ENCODE measurements around the gene ASPDH. TPM values are rescaled to one million over a fixed set of nuclear protein-coding genes. Genes with fewer than 3 reads are reported as not detected.

The ASPDH gene
- total RNA-seq, 2 experiments from 2014 or later = not detected

DNA sequence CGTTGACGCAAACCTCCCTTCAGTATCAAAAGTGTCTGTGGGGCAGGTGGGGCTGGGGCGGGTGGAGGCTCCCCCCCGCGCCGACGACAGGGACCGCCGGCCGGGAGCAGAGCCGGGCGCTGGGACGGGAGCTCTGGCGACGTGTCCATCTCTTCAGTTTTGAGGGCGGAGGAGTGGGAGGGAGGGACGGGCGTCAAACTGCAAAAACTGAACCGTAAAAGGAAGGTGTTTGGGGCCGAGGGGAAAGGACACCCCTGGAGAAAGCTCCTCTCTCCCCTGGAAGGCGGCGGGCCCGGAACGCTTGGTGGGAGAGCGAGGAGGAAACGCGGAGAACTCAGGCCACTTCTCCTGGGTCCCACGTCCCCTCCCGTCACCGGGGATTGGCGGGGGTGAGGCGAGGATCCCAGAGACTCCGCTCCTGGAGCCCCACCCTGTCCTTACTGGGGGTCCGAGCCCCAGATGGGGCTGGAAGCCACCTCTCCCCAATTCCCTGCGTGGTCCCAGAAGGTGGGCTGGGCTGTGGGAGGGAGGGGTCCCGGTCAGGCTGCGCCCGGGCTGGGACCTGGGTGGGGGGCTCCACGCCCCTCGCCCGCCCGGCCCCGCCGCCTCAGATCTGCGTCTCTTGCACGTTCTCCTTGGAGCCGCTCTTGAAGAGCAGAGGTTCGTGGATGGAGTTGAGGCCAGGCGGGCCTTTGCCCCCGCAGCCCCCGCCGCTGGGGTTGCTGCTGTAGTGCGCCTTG is 3.4 kb upstream of the ASPDH start:
- CTCF ChIA-PET = interaction anchor here (1.1 kb wide), 1 partner anchor 21 kb away, joined by 3 read pairs; no protein-coding TSS in a partner anchor
- no peak for ATAC-seq
- no peak overlapping the region for H3K27ac Mint-ChIP-seq
- POLR2A ChIA-PET = no interaction called here
- H3K36me3 Mint-ChIP-seq (ENCODE audit: low read depth) = no peaks in the 10 kb centered on the region
- H3K9me3 Mint-ChIP-seq = no peaks in the 10 kb centered on the region
- TF ChIP-seq, protein P1, sequence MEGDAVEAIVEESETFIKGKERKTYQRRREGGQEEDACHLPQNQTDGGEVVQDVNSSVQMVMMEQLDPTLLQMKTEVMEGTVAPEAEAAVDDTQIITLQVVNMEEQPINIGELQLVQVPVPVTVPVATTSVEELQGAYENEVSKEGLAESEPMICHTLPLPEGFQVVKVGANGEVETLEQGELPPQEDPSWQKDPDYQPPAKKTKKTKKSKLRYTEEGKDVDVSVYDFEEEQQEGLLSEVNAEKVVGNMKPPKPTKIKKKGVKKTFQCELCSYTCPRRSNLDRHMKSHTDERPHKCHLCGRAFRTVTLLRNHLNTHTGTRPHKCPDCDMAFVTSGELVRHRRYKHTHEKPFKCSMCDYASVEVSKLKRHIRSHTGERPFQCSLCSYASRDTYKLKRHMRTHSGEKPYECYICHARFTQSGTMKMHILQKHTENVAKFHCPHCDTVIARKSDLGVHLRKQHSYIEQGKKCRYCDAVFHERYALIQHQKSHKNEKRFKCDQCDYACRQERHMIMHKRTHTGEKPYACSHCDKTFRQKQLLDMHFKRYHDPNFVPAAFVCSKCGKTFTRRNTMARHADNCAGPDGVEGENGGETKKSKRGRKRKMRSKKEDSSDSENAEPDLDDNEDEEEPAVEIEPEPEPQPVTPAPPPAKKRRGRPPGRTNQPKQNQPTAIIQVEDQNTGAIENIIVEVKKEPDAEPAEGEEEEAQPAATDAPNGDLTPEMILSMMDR (IDR thresholded peaks at IDR 0.05) = no peak
- H3K4me1 Mint-ChIP-seq (ENCODE audit: low read depth) = peaks cover 2% of the 10 kb centered on the region
- H3K27me3 Mint-ChIP-seq = peaks cover 5% of the 10 kb centered on the region
- intact Hi-C loops (cut with micrococcal nuclease) = no loop called here
- H3K4me3 Mint-ChIP-seq = no peak overlapping the region
- no peak for DNase-seq

DNA sequence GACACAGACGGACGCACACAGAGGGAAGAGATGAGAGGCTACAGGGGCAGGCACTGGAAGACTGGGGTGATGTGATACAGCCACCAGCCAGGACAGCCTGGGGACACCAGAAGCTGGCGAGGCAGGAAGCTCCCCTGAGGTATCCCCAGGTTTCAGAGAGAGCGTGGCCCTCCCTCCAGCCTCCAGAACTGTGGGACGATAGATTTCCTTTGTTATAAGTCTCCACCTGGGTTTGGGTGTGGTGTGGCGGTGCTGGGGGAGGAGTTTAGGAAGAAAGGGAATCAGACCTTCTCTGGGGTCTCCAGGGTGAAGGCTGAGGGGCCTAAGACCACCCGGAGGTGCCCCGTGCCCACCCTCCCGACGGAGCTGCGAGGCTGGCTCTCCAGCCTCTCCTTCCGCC is 2.7 kb upstream of the ASPDH start:
- ATAC-seq = no peak
- POLR2A ChIA-PET = no interaction called here
- H3K4me3 Mint-ChIP-seq = no peak overlapping the region
- TF ChIP-seq, protein P1 (IDR thresholded peaks at IDR 0.05) = no peak
- no peaks in the 10 kb centered on the region for H3K9me3 Mint-ChIP-seq
- H3K27me3 Mint-ChIP-seq = peaks cover 5% of the 10 kb centered on the region
- CTCF ChIA-PET = interaction anchor here (0.8 kb wide), 1 partner anchor 21 kb away, joined by 3 read pairs; no protein-coding TSS in a partner anchor
- intact Hi-C loops (cut with micrococcal nuclease) = no loop called here
- no peaks in the 10 kb centered on the region for H3K36me3 Mint-ChIP-seq (ENCODE audit: low read depth)
- no peak for DNase-seq
- H3K27ac Mint-ChIP-seq = no peak overlapping the region
- peaks cover 7% of the 10 kb centered on the region for H3K4me1 Mint-ChIP-seq (ENCODE audit: low read depth)

DNA sequence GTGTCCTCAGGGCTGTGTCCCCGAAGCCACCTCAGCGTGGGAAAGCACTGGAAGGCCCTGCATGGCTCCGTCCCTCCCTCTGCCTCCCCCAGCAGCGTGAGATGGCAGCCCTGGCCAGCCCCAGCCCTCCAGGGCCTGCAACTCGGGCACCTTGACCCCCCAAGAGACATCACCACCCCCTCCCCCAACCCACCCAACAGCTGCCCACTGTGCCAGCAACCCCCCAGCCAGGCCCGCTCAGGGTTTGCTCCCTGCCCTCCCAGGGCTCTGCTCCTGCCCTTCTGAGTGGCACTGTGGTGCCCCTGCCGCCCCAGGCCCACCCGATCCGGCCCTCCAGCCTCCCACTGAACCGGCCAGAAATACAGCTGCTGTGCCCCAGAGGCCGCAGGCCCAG is 1.5 kb upstream of the ASPDH start:
- peaks cover 5% of the 10 kb centered on the region for H3K27me3 Mint-ChIP-seq
- intact Hi-C loops (cut with micrococcal nuclease) = no loop called here

DNA sequence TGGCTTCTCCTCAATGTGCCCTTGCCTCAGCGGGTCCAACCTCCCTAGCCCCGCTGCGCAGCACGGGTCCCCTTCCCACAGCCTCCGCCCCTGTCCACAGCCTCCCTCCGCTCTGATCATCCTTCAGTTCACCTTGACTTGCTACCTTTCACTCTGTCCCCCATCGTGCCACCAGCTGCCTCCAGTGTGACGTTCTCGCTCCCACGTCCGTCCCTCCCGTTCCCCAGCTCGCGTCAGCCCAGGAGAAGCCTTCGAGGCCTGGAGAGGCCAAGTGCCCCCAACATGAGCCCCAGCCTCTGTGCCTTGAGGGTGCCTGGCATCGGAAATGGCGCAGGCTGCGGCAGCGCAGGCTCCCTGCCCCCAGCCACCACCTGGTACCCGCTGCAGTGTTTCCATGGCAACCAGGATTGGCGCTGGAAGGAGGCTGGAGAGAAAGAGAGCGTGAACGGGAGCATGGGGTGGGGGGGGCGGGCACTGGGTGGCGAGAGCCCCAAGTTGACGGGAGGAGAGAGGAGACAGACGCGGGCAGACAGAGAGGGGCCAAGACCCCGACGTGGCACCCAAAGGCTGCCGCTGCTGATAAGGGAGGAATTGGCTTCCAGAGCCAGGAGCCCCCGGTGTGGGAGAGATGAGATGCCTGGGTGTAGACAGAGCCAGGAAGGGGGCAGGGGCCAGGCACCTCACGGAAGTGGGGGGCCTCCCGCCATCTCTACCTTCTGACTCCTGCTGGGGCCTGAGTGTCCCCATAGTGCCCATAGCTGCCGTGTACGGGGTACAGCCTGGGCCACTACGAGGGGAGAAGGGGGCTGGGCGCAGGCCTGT is 844 bp upstream of the ASPDH start:
- Mint-ChIP-seq H3K27me3 (peaks cover 5% of the 10 kb centered on the region), H3K4me3 (no peak overlapping the region), H3K4me1 (ENCODE audit: low read depth) (peaks cover 13% of the 10 kb centered on the region), H3K9me3 (no peaks in the 10 kb centered on the region), H3K36me3 (ENCODE audit: low read depth) (no peaks in the 10 kb centered on the region), H3K27ac (no peak overlapping the region)
- no peak for DNase-seq
- POLR2A ChIA-PET = no interaction called here
- intact Hi-C loops (cut with micrococcal nuclease) = no loop called here
- CTCF ChIA-PET = no interaction called here
- no peak for ATAC-seq
- TF ChIP-seq, protein P1 (IDR thresholded peaks at IDR 0.05) = no peak

More for the DNA sequence above, 1.5 kb upstream of the ASPDH start:
- ATAC-seq = no peak
- Mint-ChIP-seq H3K36me3 (ENCODE audit: low read depth) (no peaks in the 10 kb centered on the region), H3K4me1 (ENCODE audit: low read depth) (peaks cover 13% of the 10 kb centered on the region), H3K9me3 (no peaks in the 10 kb centered on the region), H3K4me3 (no peak overlapping the region), H3K27ac (no peak overlapping the region)
- CTCF ChIA-PET = no interaction called here
- no peak for DNase-seq
- TF ChIP-seq, protein P1 (IDR thresholded peaks at IDR 0.05) = no peak
- POLR2A ChIA-PET = interaction anchor here (0.6 kb wide), 1 partner anchor 23 kb away, joined by 3 read pairs; no protein-coding TSS in a partner anchor
